ENCODE data around the gene TSC1. TPM values are rescaled to one million over a fixed set of nuclear protein-coding genes. Genes with fewer than 3 reads are reported as not detected.

The TSC1 gene
- total and polyA plus RNA-seq, 9 donors, result 23.8 to 34.8 (median 27.0) TPM

DNA sequence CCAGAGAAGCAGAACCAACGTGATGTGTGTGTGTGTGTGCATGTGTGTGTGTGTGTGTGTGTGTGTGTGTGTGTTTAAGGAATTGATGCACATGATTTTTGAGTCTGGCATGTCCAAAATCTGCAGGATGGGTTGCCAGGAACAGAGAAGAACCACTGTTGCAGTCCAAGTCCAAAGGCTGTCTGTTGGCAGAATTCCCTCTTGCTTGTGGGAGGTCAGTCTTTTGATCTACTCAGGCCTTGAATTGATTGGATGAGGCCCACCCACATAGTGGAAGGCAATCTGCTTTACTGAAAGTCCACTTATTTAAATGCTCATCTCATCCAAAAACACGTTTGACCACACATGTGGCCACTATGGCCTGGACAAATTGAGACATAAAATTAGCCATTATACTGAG lies 11.4 kb upstream of the TSC1 start:
- WGBS (ENCODE audit: insufficient coverage), result 89% methylated on average over 1 of the region's 2 CpGs

DNA sequence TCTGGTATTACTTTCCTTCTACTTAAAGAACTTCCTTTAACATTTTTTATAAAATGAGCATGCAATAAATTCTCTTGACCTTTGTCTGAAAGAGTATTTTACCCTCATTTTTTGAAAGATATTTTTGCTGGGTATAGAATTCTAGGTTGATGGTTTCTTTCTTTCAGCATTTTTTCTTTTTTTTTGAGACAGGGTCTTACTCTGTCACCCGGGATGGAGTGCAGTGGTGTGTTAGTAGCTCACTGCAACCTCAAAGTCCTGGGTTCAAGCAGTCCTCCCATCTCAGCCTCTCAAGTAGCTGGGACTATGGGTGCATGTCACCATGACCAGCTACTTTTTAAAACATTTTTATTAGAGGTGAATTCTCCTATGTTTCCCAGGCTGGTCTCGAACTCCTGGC lies 10.7 kb upstream of the TSC1 start:
- Histone ChIP-seq H3K9me3 (replicated peaks; ENCODE audit: control insufficient read depth, low read depth, low read length) (peaks cover 3% of the 10 kb centered on the region), H3K36me3 (ENCODE audit: control insufficient read depth, insufficient read depth, low read length) (no peaks in the 10 kb centered on the region), H3K4me3 (ENCODE audit: low read length) (no peak overlapping the region), H3K4me1 (ENCODE audit: control insufficient read depth, insufficient read depth, low read length) (no peaks in the 10 kb centered on the region), H3K27me3 (ENCODE audit: control insufficient read depth, insufficient read depth, low read length) (no peaks in the 10 kb centered on the region), H3K27ac (ENCODE audit: low read length) (no peak overlapping the region)
- DNase-seq, result no peak
- no CpG with 5 or more reads among the region's 2 CpGs for WGBS (ENCODE audit: insufficient coverage)

More for the DNA sequence above, 11.4 kb upstream of the TSC1 start:
- no peaks in the 10 kb centered on the region for H3K27me3 ChIP-seq (ENCODE audit: control insufficient read depth, insufficient read depth, low read length)
- no peaks in the 10 kb centered on the region for H3K4me1 ChIP-seq (ENCODE audit: control insufficient read depth, insufficient read depth, low read length)
- H3K27ac ChIP-seq (ENCODE audit: low read length), result no peak overlapping the region
- peaks cover 3% of the 10 kb centered on the region for H3K9me3 ChIP-seq (replicated peaks; ENCODE audit: control insufficient read depth, low read depth, low read length)
- DNase-seq, result no peak
- no peak overlapping the region for H3K4me3 ChIP-seq (ENCODE audit: low read length)
- no peaks in the 10 kb centered on the region for H3K36me3 ChIP-seq (ENCODE audit: control insufficient read depth, insufficient read depth, low read length)

DNA sequence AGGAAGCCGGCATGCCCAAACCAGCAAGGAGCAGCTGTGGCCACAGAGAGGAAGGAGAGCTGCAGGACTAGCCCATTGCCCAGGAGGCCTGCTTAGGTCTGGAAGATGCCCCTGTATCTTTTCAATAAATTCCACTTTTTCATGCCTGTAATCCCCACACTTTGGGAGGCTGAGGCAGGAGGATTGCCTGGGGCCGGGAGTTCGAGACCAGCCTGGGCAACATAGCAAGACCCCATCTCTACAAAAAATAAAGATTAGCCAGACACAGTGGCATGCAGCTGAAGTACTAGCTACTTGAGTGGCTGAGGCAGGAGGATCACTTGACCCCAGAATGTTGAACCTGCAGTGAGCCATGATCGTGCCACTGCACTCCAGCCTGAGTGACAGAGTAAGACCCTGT lies 5.3 kb upstream of the TSC1 start:
- Histone ChIP-seq H3K27ac (ENCODE audit: low read length) (no peak overlapping the region), H3K36me3 (ENCODE audit: control insufficient read depth, insufficient read depth, low read length) (no peaks in the 10 kb centered on the region), H3K27me3 (ENCODE audit: control insufficient read depth, insufficient read depth, low read length) (no peaks in the 10 kb centered on the region), H3K9me3 (replicated peaks; ENCODE audit: control insufficient read depth, low read depth, low read length) (no peaks in the 10 kb centered on the region), H3K4me3 (ENCODE audit: low read length) (no peak overlapping the region), H3K4me1 (ENCODE audit: control insufficient read depth, insufficient read depth, low read length) (peaks cover 20% of the 10 kb centered on the region)
- 80% methylated on average over 2 of the region's 4 CpGs for WGBS (ENCODE audit: insufficient coverage)
- DNase-seq, result no peak

DNA sequence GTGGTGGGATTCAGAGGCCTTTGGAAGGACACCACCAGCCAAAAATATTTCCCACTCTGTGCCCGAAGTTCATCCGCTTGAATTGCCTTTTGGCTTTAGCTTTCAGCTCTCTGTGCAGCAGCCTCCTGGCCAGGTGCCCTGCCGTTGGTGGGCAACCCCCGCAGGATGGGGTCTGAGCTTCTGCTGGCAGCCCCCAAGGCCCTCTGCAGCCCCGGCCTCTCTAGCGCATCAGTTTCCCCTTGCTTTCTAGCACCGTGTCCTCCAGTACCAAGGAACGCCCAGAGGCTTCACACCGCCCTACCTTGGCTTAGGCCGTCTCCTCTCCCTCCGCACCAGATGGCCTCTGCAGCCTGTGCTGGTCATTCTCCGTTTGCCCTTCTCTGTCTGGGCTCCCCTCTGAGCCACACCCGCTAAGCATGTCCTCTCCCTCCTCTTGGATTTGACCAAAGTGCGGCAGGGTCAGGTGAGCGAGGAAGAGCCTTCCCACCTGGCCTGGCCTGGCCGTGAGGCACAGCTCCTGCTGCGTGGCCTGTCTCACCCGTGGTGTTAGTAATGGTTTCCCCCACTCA lies 4.2 kb upstream of the TSC1 start:
- 69% methylated on average over 18 of the region's 18 CpGs for WGBS (ENCODE audit: insufficient coverage)
- Histone ChIP-seq H3K27ac (ENCODE audit: low read length) (no peak overlapping the region), H3K4me3 (ENCODE audit: low read length) (no peak overlapping the region), H3K4me1 (ENCODE audit: control insufficient read depth, insufficient read depth, low read length) (peaks cover 24% of the 10 kb centered on the region), H3K36me3 (ENCODE audit: control insufficient read depth, insufficient read depth, low read length) (no peaks in the 10 kb centered on the region), H3K27me3 (ENCODE audit: control insufficient read depth, insufficient read depth, low read length) (no peaks in the 10 kb centered on the region), H3K9me3 (replicated peaks; ENCODE audit: control insufficient read depth, low read depth, low read length) (no peaks in the 10 kb centered on the region)
- no peak for DNase-seq

DNA sequence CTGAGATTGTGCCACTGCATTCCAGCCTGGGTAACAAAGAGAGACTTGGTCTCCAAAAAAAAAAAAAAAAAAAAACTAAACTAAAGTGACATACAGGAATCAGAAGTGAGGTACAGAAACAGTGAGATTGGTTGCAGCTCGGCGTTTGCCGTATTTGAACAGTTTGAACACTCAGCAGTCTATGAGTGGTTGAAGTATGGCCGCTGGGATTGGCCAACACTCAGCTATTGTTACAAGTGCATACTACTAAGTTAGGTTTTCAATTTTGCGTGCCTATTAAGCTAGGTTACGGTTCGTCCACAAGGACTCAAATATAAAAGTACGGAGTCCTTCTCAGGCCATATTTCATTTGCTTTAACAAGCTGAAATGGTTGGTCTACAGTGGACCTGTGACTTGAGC lies 3.3 kb upstream of the TSC1 start:
- Histone ChIP-seq H3K4me3 (ENCODE audit: low read length) (no peak overlapping the region), H3K27ac (ENCODE audit: low read length) (no peak overlapping the region), H3K36me3 (ENCODE audit: control insufficient read depth, insufficient read depth, low read length) (no peaks in the 10 kb centered on the region), H3K27me3 (ENCODE audit: control insufficient read depth, insufficient read depth, low read length) (no peaks in the 10 kb centered on the region), H3K9me3 (replicated peaks; ENCODE audit: control insufficient read depth, low read depth, low read length) (no peaks in the 10 kb centered on the region), H3K4me1 (ENCODE audit: control insufficient read depth, insufficient read depth, low read length) (peaks cover 28% of the 10 kb centered on the region)
- no peak for DNase-seq
- 93% methylated on average over 3 of the region's 8 CpGs for WGBS (ENCODE audit: insufficient coverage)

DNA sequence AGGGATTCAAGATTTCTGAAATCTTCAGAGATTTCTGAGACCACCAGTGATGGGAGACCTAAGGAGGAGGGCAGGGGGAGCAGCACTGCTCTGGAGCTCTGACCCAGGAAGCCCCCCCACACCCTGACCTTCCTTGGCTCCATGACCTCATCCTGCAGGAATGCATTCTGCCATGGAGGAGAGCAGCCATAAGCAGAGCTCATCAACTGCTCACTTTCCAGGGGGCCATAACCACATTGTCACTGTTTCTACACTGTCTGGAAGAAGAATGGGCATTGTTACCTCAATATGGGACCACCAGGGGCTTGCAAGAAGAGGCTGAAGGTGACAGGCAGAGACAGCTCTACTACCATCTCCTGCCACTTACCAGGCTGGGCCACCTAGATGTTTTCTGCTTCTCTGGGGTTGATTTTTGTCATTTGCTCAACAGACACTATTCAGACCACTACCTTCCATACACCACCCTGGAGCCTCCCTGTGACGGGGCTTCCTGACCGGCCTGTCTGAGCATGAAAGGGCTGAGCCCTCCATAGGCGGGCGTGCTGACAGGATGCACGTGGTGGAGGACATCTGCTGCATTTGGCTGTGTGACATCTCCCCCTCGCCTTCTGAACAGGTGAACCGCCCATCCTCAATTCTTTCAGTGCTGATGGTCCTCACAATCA lies 2.3 kb upstream of the TSC1 start:
- DNase-seq, result no peak
- H3K36me3 ChIP-seq (ENCODE audit: control insufficient read depth, insufficient read depth, low read length), result no peaks in the 10 kb centered on the region
- no peaks in the 10 kb centered on the region for H3K27me3 ChIP-seq (ENCODE audit: control insufficient read depth, insufficient read depth, low read length)
- peaks cover 28% of the 10 kb centered on the region for H3K4me1 ChIP-seq (ENCODE audit: control insufficient read depth, insufficient read depth, low read length)
- no peaks in the 10 kb centered on the region for H3K9me3 ChIP-seq (replicated peaks; ENCODE audit: control insufficient read depth, low read depth, low read length)
- H3K27ac ChIP-seq (ENCODE audit: low read length), result no peak overlapping the region
- H3K4me3 ChIP-seq (ENCODE audit: low read length), result no peak overlapping the region
- WGBS (ENCODE audit: insufficient coverage), result 70% methylated on average over 2 of the region's 7 CpGs

DNA sequence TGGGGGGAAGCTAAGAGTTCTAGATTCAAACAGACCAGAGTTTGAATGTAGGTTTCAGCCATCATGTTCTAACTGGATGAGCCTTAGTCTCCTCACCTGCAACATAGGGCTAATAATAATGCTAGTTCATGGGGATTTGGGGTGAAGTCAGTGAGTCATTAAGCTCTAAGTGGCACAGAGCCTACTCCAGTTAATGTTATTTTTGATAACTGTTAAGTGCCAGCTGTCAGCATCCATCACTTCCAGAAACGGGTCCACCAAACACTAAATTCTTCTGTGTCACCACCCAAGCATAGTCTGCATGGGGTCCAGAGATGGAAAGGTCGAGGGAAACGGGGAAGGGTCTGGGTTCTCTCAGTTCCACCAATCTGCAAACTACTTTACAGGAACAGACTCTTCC lies 1.8 kb upstream of the TSC1 start:
- no peak for DNase-seq
- H3K4me3 ChIP-seq (ENCODE audit: low read length), result no peak overlapping the region
- no peaks in the 10 kb centered on the region for H3K9me3 ChIP-seq (replicated peaks; ENCODE audit: control insufficient read depth, low read depth, low read length)
- H3K27me3 ChIP-seq (ENCODE audit: control insufficient read depth, insufficient read depth, low read length), result no peaks in the 10 kb centered on the region
- peaks cover 28% of the 10 kb centered on the region for H3K4me1 ChIP-seq (ENCODE audit: control insufficient read depth, insufficient read depth, low read length)
- WGBS (ENCODE audit: insufficient coverage), result no CpG with 5 or more reads among the region's 3 CpGs
- H3K27ac ChIP-seq (ENCODE audit: low read length), result peak overlapping the region; percentile 15
- H3K36me3 ChIP-seq (ENCODE audit: control insufficient read depth, insufficient read depth, low read length), result no peaks in the 10 kb centered on the region

DNA sequence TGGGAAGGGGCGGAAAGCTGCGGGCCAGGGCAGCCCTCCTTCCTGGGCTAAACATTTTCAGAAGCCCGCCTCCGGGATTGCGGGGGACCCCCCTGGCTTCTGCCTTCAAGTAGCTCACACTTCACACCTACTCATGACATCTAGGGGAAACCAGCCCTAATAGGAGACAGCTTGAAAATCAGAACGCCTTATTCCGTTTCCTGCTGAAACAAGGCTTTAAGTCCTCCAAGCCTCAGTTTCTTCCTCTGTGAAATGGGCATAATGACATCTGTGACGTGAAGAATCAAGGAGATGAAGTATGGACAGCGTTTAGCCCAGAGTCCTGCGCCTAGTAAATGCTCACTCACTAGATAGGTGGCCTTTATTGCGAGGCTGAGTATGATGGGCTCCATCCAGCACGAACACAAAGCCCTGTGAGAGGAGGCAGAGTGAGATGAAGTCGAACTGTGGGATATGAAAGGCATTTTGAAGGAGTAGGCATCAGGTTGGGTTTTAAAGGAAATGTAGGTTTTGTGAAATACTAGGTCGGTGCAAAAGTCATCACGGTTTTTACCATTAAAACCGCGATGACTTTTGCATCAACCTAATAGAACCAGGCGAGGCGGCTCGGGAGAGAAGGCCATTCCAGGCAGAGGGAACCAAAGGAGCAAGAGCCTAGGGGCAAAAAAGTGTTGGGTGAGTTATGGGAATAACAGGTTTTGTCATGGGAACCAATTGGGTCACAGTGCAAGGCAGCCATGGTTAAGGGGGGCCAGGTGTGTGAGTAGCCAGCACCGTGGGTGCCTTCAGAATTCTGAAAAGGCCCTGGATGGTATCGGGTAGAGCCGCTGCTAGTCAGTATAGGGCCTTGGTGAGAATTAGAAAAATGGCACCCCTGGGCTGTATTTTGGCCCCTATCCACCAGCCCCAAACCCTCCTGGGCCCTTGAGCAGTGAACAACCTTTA lies 1.0 kb upstream of the TSC1 start:
- H3K36me3 ChIP-seq (ENCODE audit: control insufficient read depth, insufficient read depth, low read length), result no peaks in the 10 kb centered on the region
- H3K9me3 ChIP-seq (replicated peaks; ENCODE audit: control insufficient read depth, low read depth, low read length), result no peaks in the 10 kb centered on the region
- no peak for DNase-seq
- H3K4me1 ChIP-seq (ENCODE audit: control insufficient read depth, insufficient read depth, low read length), result peaks cover 28% of the 10 kb centered on the region
- peak overlapping the region; percentile 94 for H3K27ac ChIP-seq (ENCODE audit: low read length)
- no peaks in the 10 kb centered on the region for H3K27me3 ChIP-seq (ENCODE audit: control insufficient read depth, insufficient read depth, low read length)
- WGBS (ENCODE audit: insufficient coverage), result 65% methylated on average over 17 of the region's 23 CpGs
- H3K4me3 ChIP-seq (ENCODE audit: low read length), result peak overlapping the region; percentile 100

DNA sequence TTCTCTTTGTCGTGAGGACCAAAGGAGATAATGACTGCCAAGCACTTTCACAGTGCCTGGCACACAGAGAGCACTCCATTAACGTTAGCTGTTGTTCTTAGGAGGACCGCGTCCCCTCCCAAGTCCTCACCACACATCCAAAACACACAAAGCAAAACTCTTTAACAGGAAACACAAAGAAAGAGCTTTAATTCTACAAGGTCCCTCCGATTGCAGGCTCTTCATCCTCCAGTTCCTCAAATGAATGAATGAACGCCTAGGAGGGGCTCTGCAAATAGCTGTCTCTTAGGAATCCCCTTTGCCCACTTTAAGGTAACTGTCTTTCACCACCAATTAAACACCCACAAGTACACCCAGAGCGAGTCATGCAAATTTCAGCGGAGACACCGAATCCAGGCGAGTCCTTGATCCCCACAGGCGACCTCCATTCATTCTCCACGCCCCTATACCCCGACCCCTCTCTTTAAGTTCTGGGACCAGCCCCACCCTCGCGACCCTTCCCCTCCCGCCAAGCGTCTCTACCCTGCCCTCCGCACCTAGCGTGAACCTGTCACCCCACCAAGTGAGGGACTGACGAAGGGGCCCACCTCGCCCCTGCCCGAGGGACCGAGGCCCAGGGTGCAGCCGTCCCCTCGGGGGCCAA lies 644 bp downstream of the TSC1 start:
- Histone ChIP-seq H3K4me3 (ENCODE audit: low read length) (peak overlapping the region; percentile 100), H3K9me3 (replicated peaks; ENCODE audit: control insufficient read depth, low read depth, low read length) (no peaks in the 10 kb centered on the region), H3K27ac (ENCODE audit: low read length) (peak overlapping the region; percentile 100), H3K36me3 (ENCODE audit: control insufficient read depth, insufficient read depth, low read length) (no peaks in the 10 kb centered on the region), H3K4me1 (ENCODE audit: control insufficient read depth, insufficient read depth, low read length) (peaks cover 28% of the 10 kb centered on the region), H3K27me3 (ENCODE audit: control insufficient read depth, insufficient read depth, low read length) (no peaks in the 10 kb centered on the region)
- DNase-seq, result no peak
- 0% methylated on average over 16 of the region's 25 CpGs for WGBS (ENCODE audit: insufficient coverage)

Data from muscle of leg (tissue), 11 donors.